Mesothelial cell of epicardium (in vitro differentiated cells): ENCODE results near the gene NEUROG2. TPM values are rescaled to one million over a fixed set of nuclear protein-coding genes. Genes with fewer than 3 reads are reported as not detected.

Experiments used
- DNase-seq, 2 experiments: peaks; one replicate each; pipeline ENCODE4 v3.0.0; 2021; ENCODE audit warnings: low spot score in 2 of 2; ENCODE audit not compliant: unreplicated experiment in 2 of 2
- H3K27ac Mint-ChIP-seq: 2 replicates; pipeline ENCODE4 v1.8.0; 2021; ENCODE audit warnings: mixed read lengths
- H3K27me3 Mint-ChIP-seq: 2 replicates; pipeline ENCODE4 v1.8.0; 2021; ENCODE audit warnings: low read depth, mixed read lengths
- H3K36me3 Mint-ChIP-seq: 2 replicates; pipeline ENCODE4 v1.8.0; 2021; ENCODE audit warnings: mixed read lengths
- H3K4me1 Mint-ChIP-seq: 2 replicates; pipeline ENCODE4 v1.8.0; 2021; ENCODE audit warnings: mixed read lengths
- H3K4me3 Mint-ChIP-seq: 2 replicates; pipeline ENCODE4 v1.8.0; 2021; ENCODE audit warnings: mild to moderate bottlenecking, moderate library complexity, mixed read lengths
- H3K9me3 Mint-ChIP-seq: 2 replicates; pipeline ENCODE4 v1.8.0; 2021; ENCODE audit warnings: mixed read lengths
- CTCF ChIP-seq: fragments of 200-600 bp; sonication (generic); IDR thresholded peaks from one replicate; pipeline ENCODE4 v1.5.0; 2021; ENCODE audit warnings: antibody characterized with exemption; ENCODE audit not compliant: unreplicated experiment
- total RNA-seq: library from RNA; stranded (reverse); gene quantifications from 3 replicates; pipeline ENCODE4 v1.2.1, GENCODE V29; 2021

NEUROG2 gene
- total RNA-seq, 1 donor from 2014 or later: not detected

- H3K4me1 Mint-ChIP-seq: peaks cover 32% of the 10 kb centered on the region
- peak overlapping the region; percentile 76 for H3K4me3 Mint-ChIP-seq
- peaks cover 2% of the 10 kb centered on the region for H3K9me3 Mint-ChIP-seq
- no peaks in the 10 kb centered on the region for H3K36me3 Mint-ChIP-seq
- DNase-seq: peak in 1 of 2 experiments; percentile 59
- peaks cover 97% of the 10 kb centered on the region for H3K27me3 Mint-ChIP-seq
- H3K27ac Mint-ChIP-seq: peak overlapping the region; percentile 11
- TF ChIP-seq CTCF: no peak
These were observed 548 bp downstream of the NEUROG2 start for GRCh38 chr4:112515198-112516065.

- no peak for TF ChIP-seq CTCF
- Mint-ChIP-seq H3K4me1 (peaks cover 37% of the 10 kb centered on the region), H3K27me3 (peaks cover 96% of the 10 kb centered on the region)
These were observed 1.3 kb downstream of the NEUROG2 start for GRCh38 chr4:112514647-112515197.

GRCh38 chr4:112513971-112514646, 1.9 kb downstream of the NEUROG2 start:
- peaks cover 42% of the 10 kb centered on the region for H3K4me1 Mint-ChIP-seq
- TF ChIP-seq CTCF: no peak
- H3K27ac Mint-ChIP-seq: no peak overlapping the region
- no peak for DNase-seq
- no peaks in the 10 kb centered on the region for H3K36me3 Mint-ChIP-seq
- no peaks in the 10 kb centered on the region for H3K9me3 Mint-ChIP-seq
- H3K27me3 Mint-ChIP-seq: peaks cover 96% of the 10 kb centered on the region
- peak overlapping the region; percentile 76 for H3K4me3 Mint-ChIP-seq

More at GRCh38 chr4:112514647-112515197, 1.3 kb downstream of the NEUROG2 start:
- Mint-ChIP-seq H3K4me3 (peak overlapping the region; percentile 76), H3K36me3 (no peaks in the 10 kb centered on the region), H3K27ac (no peak overlapping the region), H3K9me3 (peaks cover 2% of the 10 kb centered on the region)
- no peak for DNase-seq

- no peak for TF ChIP-seq CTCF
- no peak overlapping the region for H3K4me3 Mint-ChIP-seq
- H3K36me3 Mint-ChIP-seq: no peaks in the 10 kb centered on the region
- no peak for DNase-seq
- H3K9me3 Mint-ChIP-seq: no peaks in the 10 kb centered on the region
- no peak overlapping the region for H3K27ac Mint-ChIP-seq
- H3K4me1 Mint-ChIP-seq: peaks cover 35% of the 10 kb centered on the region
- H3K27me3 Mint-ChIP-seq: peaks cover 95% of the 10 kb centered on the region
These were observed 4.2 kb downstream of the NEUROG2 start for GRCh38 chr4:112511803-112512118.

GRCh38 chr4:112511093-112511802, 4.7 kb downstream of the NEUROG2 start:
- H3K27ac Mint-ChIP-seq: no peak overlapping the region
- DNase-seq: no peak
- no peaks in the 10 kb centered on the region for H3K36me3 Mint-ChIP-seq
- no peak for TF ChIP-seq CTCF
- H3K4me1 Mint-ChIP-seq: peaks cover 32% of the 10 kb centered on the region
- no peaks in the 10 kb centered on the region for H3K9me3 Mint-ChIP-seq
- peaks cover 96% of the 10 kb centered on the region for H3K27me3 Mint-ChIP-seq
- peak overlapping the region; percentile 48 for H3K4me3 Mint-ChIP-seq
